Glutamatergic neuron (in vitro differentiated cells): ENCODE data around the gene TNRC18. TPM values are rescaled to one million over a fixed set of nuclear protein-coding genes. Genes with fewer than 3 reads are reported as not detected.
"Not testable (repeated sequence)": the region's sequence is repeated elsewhere in the genome, so short reads cannot be mapped to it uniquely, and the experiment has no call there.

Experiments
- DNase-seq: peaks from one replicate; pipeline ENCODE4 v3.0.0; 2022
- H3K27ac Mint-ChIP-seq: one replicate; pipeline ENCODE4 v1.8.0; 2020; ENCODE audit warnings: mild to moderate bottlenecking, mixed read lengths, inconsistent platforms; ENCODE audit not compliant: unreplicated experiment
- H3K27me3 Mint-ChIP-seq: one replicate; pipeline ENCODE4 v1.8.0; 2020; ENCODE audit warnings: mild to moderate bottlenecking, moderate library complexity, mixed read lengths, inconsistent platforms; ENCODE audit not compliant: unreplicated experiment
- H3K36me3 Mint-ChIP-seq: one replicate; pipeline ENCODE4 v1.8.0; 2020; ENCODE audit warnings: mild to moderate bottlenecking, mixed read lengths, inconsistent platforms; ENCODE audit not compliant: unreplicated experiment
- H3K4me1 Mint-ChIP-seq: one replicate; pipeline ENCODE4 v1.8.0; 2020; ENCODE audit warnings: mild to moderate bottlenecking, low read depth, mixed read lengths, inconsistent platforms; ENCODE audit not compliant: unreplicated experiment
- H3K4me3 Mint-ChIP-seq: one replicate; pipeline ENCODE4 v1.8.0; 2020; ENCODE audit warnings: mild to moderate bottlenecking, mixed read lengths, inconsistent platforms; ENCODE audit not compliant: unreplicated experiment
- H3K9me3 Mint-ChIP-seq: one replicate; pipeline ENCODE4 v1.8.0; 2020; ENCODE audit warnings: mild to moderate bottlenecking, moderate library complexity, mixed read lengths, inconsistent platforms; ENCODE audit not compliant: unreplicated experiment
- CTCF ChIP-seq: fragments of 200-600 bp; sonication (generic); IDR thresholded peaks from one replicate; pipeline ENCODE4 v1.5.0; 2021; ENCODE audit not compliant: partially characterized antibody, unreplicated experiment
- total RNA-seq: library from RNA; stranded (reverse); fragmentation: NEBNext Ultra II Directional; extraction: Animal tissue kit (Norgen Biotek cat#: 25700); gene quantifications from one replicate; pipeline ENCODE4 v1.2.1, GENCODE V29; 2021; ENCODE audit not compliant: unreplicated experiment

Gene TNRC18
- total RNA-seq, 1 donor from 2014 or later, result 54.6 TPM

GRCh38 chr7:5309146-5309545 is 114.5 kb downstream of the TNRC18 start:
- Mint-ChIP-seq H3K9me3 (peaks cover 4% of the 10 kb centered on the region), H3K4me3 (no peak overlapping the region), H3K27me3 (no peaks in the 10 kb centered on the region), H3K4me1 (no peaks in the 10 kb centered on the region), H3K36me3 (peaks cover 9% of the 10 kb centered on the region), H3K27ac (no peak overlapping the region)
- DNase-seq, result no peak
- no peak for TF ChIP-seq CTCF

- H3K36me3 Mint-ChIP-seq, H3K4me3 Mint-ChIP-seq, H3K4me1 Mint-ChIP-seq, H3K27ac Mint-ChIP-seq, H3K9me3 Mint-ChIP-seq, DNase-seq, H3K27me3 Mint-ChIP-seq: not testable (repeated sequence)
These were observed 116.2 kb downstream of the TNRC18 start for GRCh38 chr7:5307221-5308142.

GRCh38 chr7:5305050-5305449 is 118.6 kb downstream of the TNRC18 start:
- not testable (repeated sequence) for H3K36me3 Mint-ChIP-seq, H3K4me3 Mint-ChIP-seq, H3K27me3 Mint-ChIP-seq, H3K9me3 Mint-ChIP-seq, H3K27ac Mint-ChIP-seq, H3K4me1 Mint-ChIP-seq, DNase-seq

GRCh38 chr7:5303591-5304505 is 119.8 kb downstream of the TNRC18 start:
- Mint-ChIP-seq H3K36me3 (peaks cover 5% of the 10 kb centered on the region), H3K4me3 (no peak overlapping the region), H3K27me3 (no peaks in the 10 kb centered on the region), H3K4me1 (no peaks in the 10 kb centered on the region), H3K27ac (no peak overlapping the region), H3K9me3 (peaks cover 3% of the 10 kb centered on the region)
- no peak for DNase-seq
- TF ChIP-seq CTCF, result no peak

- H3K4me1 Mint-ChIP-seq, result no peaks in the 10 kb centered on the region
- TF ChIP-seq CTCF, result no peak
- peaks cover 5% of the 10 kb centered on the region for H3K27me3 Mint-ChIP-seq
- H3K36me3 Mint-ChIP-seq, result no peaks in the 10 kb centered on the region
- DNase-seq, result no peak
- H3K9me3 Mint-ChIP-seq, result peaks cover 7% of the 10 kb centered on the region
- H3K4me3 Mint-ChIP-seq, result no peak overlapping the region
- H3K27ac Mint-ChIP-seq, result no peak overlapping the region
These were observed 120.6 kb downstream of the TNRC18 start for GRCh38 chr7:5303061-5303460.
